Measurements from ENCODE around the gene TNS1.

GRCh38 chr2:217918308-217919024 is 84.3 kb downstream of the TNS1 start:
- TF ChIP-seq CTCF (IDR thresholded peaks at IDR 0.05), result peak; percentile 36
- TF ChIP-seq EZH2phosphoT487 (IDR thresholded peaks at IDR 0.05), result no peak
- no peak for TF ChIP-seq EZH2 (IDR thresholded peaks at IDR 0.05)
